Epithelial cell of umbilical artery (primary cell): Measurements from ENCODE around the gene KPNA1. TPM values are rescaled to one million over a fixed set of nuclear protein-coding genes. Genes with fewer than 3 reads are reported as not detected.

Experiments used
- total RNA-seq: library from RNA; depleted of rRNA; stranded (reverse); fragments of >200 nt; gene quantifications from 2 replicates; pipeline ENCODE4 v1.2.3, GENCODE V29; 2014

Gene KPNA1
- total RNA-seq = 32.5 and 36.8 TPM in 2 replicates

GRCh38 chr3:122514123-122515019 is at the start of gene KPNA1:
TSS of gene KPNA1 (minus strand) at chr3:122514939. CDS start at chr3:122496565, 18,374 bp downstream.

GRCh38 chr3:122564155-122564912 is 49.6 kb upstream of the KPNA1 start, which contains the start of the genes DTX3L and PARP9:
TSS of gene DTX3L (plus strand) at chr3:122564338. CDS start at chr3:122564427, 89 bp downstream.
TSS of gene PARP9 (minus strand) at chr3:122564300. CDS start at chr3:122559620, 4,680 bp downstream.

GRCh38 chr3:122415762-122416654 is 98.7 kb downstream of the KPNA1 start, which contains the start of gene WDR5B:
TSS of gene WDR5B (minus strand) at chr3:122416062. CDS start at chr3:122415528, 534 bp downstream.

GRCh38 chr3:122383771-122384697 is 130.7 kb downstream of the KPNA1 start, which contains the start of gene FAM162A:
TSS of gene FAM162A (plus strand) at chr3:122384182. CDS start at chr3:122384266, 84 bp downstream.

GRCh38 chr3:122382888-122383666 is 131.7 kb downstream of the KPNA1 start, which contains the start of gene MIX23:
TSS of gene MIX23 (minus strand) at chr3:122383231. CDS start at chr3:122383224, 7 bp downstream.

Other genes with a start within 250 kb of the KPNA1 start
- gene CSTA, start 189.7 kb downstream of the KPNA1 start, total RNA-seq = not detected in 2 replicates
- gene MIX23, start 131.7 kb downstream of the KPNA1 start, total RNA-seq = 45.1 and 72.3 TPM in 2 replicates
- 8.4 and 21.4 TPM in 2 replicates for gene FAM162A, start 130.8 kb downstream of the KPNA1 start, total RNA-seq
- 3.2 and 4.9 TPM in 2 replicates for gene WDR5B, start 98.9 kb downstream of the KPNA1 start, total RNA-seq
- gene PARP9, start 49.4 kb upstream of the KPNA1 start, total RNA-seq = 12.7 and 115 TPM in 2 replicates
- gene DTX3L, start 49.4 kb upstream of the KPNA1 start, total RNA-seq = 9.4 and 59.1 TPM in 2 replicates
- gene PARP15, start 62.7 kb upstream of the KPNA1 start, total RNA-seq = 0.32 TPM in 1 of 2 replicates, not detected in the other
- gene PARP14, start 165.9 kb upstream of the KPNA1 start, total RNA-seq = 71.8 and 326 TPM in 2 replicates